Mesenchymal stem cell (in vitro differentiated cells and primary cell): ENCODE data around the gene GBX1.
A peak's percentile ranks its signal among the peaks of the same experiment; 100 is the strongest.

Experiments
- DNase-seq: peaks from one replicate; pipeline ENCODE4 v3.0.0-alpha.2; 2013
- H2AFZ ChIP-seq: one replicate; pipeline ENCODE4 v1.6.1; 2013; ENCODE audit warnings: low read depth, mild to moderate bottlenecking, control low read depth, inconsistent platforms, low read length, moderate library complexity
- H2AK5ac ChIP-seq: 2 replicates; pipeline ENCODE4 v1.6.1; 2013; ENCODE audit warnings: low read length, moderate library complexity, mild to moderate bottlenecking, inconsistent platforms; ENCODE audit not compliant: severe bottlenecking
- H2BK120ac ChIP-seq: one replicate; pipeline ENCODE4 v1.6.1; 2013; ENCODE audit warnings: low read depth, mild to moderate bottlenecking, inconsistent platforms, low read length, moderate library complexity
- H2BK12ac ChIP-seq, 2 experiments: one replicate each; pipeline ENCODE4 v1.6.1; 2013; ENCODE audit warnings: inconsistent platforms in 2 of 2, low read length in 2 of 2, mild to moderate bottlenecking in 2 of 2, moderate library complexity in 2 of 2, control low read depth in 1 of 2
- H2BK15ac ChIP-seq: one replicate; pipeline ENCODE4 v1.6.1; 2013; ENCODE audit warnings: mild to moderate bottlenecking, low read depth, inconsistent platforms; ENCODE audit not compliant: poor library complexity, severe bottlenecking
- H2BK5ac ChIP-seq: 2 replicates; pipeline ENCODE4 v1.6.1; 2013; ENCODE audit warnings: low read depth, mild to moderate bottlenecking, low read length, control low read depth, inconsistent platforms; ENCODE audit not compliant: poor library complexity, severe bottlenecking
- H3K14ac ChIP-seq, 2 experiments: one replicate each; pipeline ENCODE4 v1.6.1; 2013; ENCODE audit warnings: inconsistent platforms in 2 of 2, low read length in 2 of 2, control low read depth in 1 of 2, mild to moderate bottlenecking in 1 of 2, moderate library complexity in 1 of 2
- H3K18ac ChIP-seq, 2 experiments: one replicate each; pipeline ENCODE4 v1.6.1; 2013; ENCODE audit warnings: inconsistent platforms in 2 of 2, low read length in 2 of 2, control low read depth in 1 of 2, low read depth in 1 of 2, mild to moderate bottlenecking in 1 of 2
- H3K23ac ChIP-seq, 2 experiments: one replicate each; pipeline ENCODE4 v1.6.1; 2013; ENCODE audit warnings: inconsistent platforms in 2 of 2, low read length in 2 of 2, mild to moderate bottlenecking in 2 of 2, moderate library complexity in 2 of 2, control low read depth in 1 of 2
- H3K27ac ChIP-seq: 2 replicates; pipeline ENCODE4 v1.5.1; 2013; ENCODE audit warnings: mild to moderate bottlenecking, moderate library complexity, low read length, control low read depth, inconsistent platforms; ENCODE audit not compliant: poor library complexity, severe bottlenecking
- H3K27me3 ChIP-seq, 2 experiments: 2 replicates each; pipeline versions ENCODE4 v1.6.1 to v1.7.0; 2013; ENCODE audit warnings: low read length in 2 of 2, mild to moderate bottlenecking in 2 of 2, moderate library complexity in 2 of 2, control low read depth in 1 of 2, inconsistent platforms in 1 of 2; ENCODE audit not compliant: control insufficient read depth in 1 of 2, insufficient read depth in 1 of 2
- H3K36me3 ChIP-seq, 2 experiments: 2 replicates each; pipeline versions ENCODE4 v1.6.1 to v1.7.0; 2013; ENCODE audit warnings: low read length in 2 of 2, control low read depth in 1 of 2, inconsistent platforms in 1 of 2, low read depth in 1 of 2, mild to moderate bottlenecking in 1 of 2; ENCODE audit not compliant: insufficient read depth in 2 of 2, control insufficient read depth in 1 of 2
- H3K4ac ChIP-seq, 2 experiments: one replicate each; pipeline ENCODE4 v1.6.1; 2013; ENCODE audit warnings: inconsistent platforms in 2 of 2, low read length in 2 of 2, mild to moderate bottlenecking in 2 of 2, moderate library complexity in 2 of 2, control low read depth in 1 of 2, low read depth in 1 of 2
- H3K4me1 ChIP-seq: 2 replicates; pipeline ENCODE4 v1.6.1; 2013; ENCODE audit warnings: low read depth, low read length, control low read depth; ENCODE audit not compliant: control insufficient read depth, insufficient read depth
- H3K4me2 ChIP-seq: 2 replicates; pipeline ENCODE4 v1.6.1; 2013; ENCODE audit warnings: low read length, mild to moderate bottlenecking, inconsistent platforms; ENCODE audit not compliant: poor library complexity, severe bottlenecking
- H3K4me3 ChIP-seq, 2 experiments: 2 replicates each; pipeline versions ENCODE4 v1.5.1 to v1.7.0; 2013; ENCODE audit warnings: low read length in 2 of 2, mild to moderate bottlenecking in 2 of 2, control low read depth in 1 of 2, low read depth in 1 of 2; ENCODE audit not compliant: insufficient read depth in 1 of 2
- H3K79me1 ChIP-seq: replicated peaks from 2 replicates; pipeline ENCODE4 v1.6.1; 2013; ENCODE audit warnings: mild to moderate bottlenecking, control low read depth, low read length, inconsistent platforms; ENCODE audit not compliant: poor library complexity, severe bottlenecking
- H3K9ac ChIP-seq: 2 replicates; pipeline ENCODE4 v1.7.0; 2013; ENCODE audit warnings: mild to moderate bottlenecking, low read length, moderate library complexity
- H3K9me3 ChIP-seq: 2 replicates; pipeline ENCODE4 v1.7.0; 2013; ENCODE audit warnings: mild to moderate bottlenecking, low read length; ENCODE audit not compliant: control insufficient read depth
- H4K8ac ChIP-seq: one replicate; pipeline ENCODE4 v1.6.1; 2013; ENCODE audit warnings: inconsistent platforms, mild to moderate bottlenecking, low read length, moderate library complexity
- H4K91ac ChIP-seq: one replicate; pipeline ENCODE4 v1.6.1; 2013; ENCODE audit warnings: mild to moderate bottlenecking, low read length, inconsistent platforms
- WGBS: methylation state at CpG from one replicate; pipeline ENCODE4 v1.1.7; 2013; ENCODE audit warnings: mixed read lengths; 5-methylcytosine and 5-hydroxymethylcytosine counted together

GBX1 gene

DNA sequence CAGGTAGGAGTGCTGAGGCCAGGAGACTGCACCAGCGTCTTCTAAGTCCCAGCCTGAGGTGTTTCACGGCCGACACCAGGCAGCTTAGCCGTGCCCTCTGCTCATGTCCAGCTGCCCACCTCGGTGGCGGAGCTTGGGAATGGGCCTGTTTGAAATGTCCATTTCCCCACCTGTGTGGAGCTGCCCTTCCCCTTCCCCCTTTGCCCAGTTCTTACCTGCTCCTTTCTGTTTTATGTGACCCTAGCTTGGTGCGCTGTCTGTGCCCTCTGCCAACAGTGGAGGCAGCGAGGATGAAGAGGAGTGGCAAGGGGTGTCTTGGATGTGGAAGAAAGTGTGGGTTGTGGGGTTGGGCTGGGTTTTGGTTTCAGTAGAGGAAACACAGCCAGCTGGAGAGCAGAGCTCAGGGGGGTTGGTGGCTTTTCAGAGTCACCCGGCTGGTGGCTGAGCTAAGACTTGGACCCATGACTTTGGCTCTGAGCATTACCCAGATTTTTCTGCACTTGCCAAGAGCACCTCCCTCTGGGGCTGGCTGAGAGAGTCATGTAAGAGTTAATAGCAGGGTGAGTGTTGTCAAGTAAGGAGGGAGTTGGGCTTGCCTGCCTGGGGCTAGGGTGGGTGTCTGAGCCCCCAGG is 37.4 kb downstream of the GBX1 start:
- H3K9me3 ChIP-seq = no peaks in the 10 kb centered on the region
- 98% methylated on average over 9 of the region's 9 CpGs for WGBS
- no peak overlapping the region for H4K8ac ChIP-seq
- H3K79me1 ChIP-seq = peaks cover 43% of the 10 kb centered on the region
- H3K4me2 ChIP-seq = no peak overlapping the region
- no peak overlapping the region for H2BK12ac ChIP-seq
- H3K36me3 ChIP-seq = peaks cover 84 to 85% of the 10 kb centered on the region in 2 experiments
- no peak overlapping the region for H3K14ac ChIP-seq
- no peak overlapping the region for H2BK15ac ChIP-seq
- no peak overlapping the region for H3K27ac ChIP-seq
- H3K9ac ChIP-seq = no peak overlapping the region
- no peak overlapping the region for H3K23ac ChIP-seq
- no peaks in the 10 kb centered on the region for H3K27me3 ChIP-seq
- no peak overlapping the region for H3K4ac ChIP-seq
- H4K91ac ChIP-seq = no peak overlapping the region
- H2BK120ac ChIP-seq = no peak overlapping the region
- no peak for DNase-seq
- H3K18ac ChIP-seq = no peak overlapping the region
- no peak overlapping the region for H2BK5ac ChIP-seq
- H2AK5ac ChIP-seq = no peak overlapping the region
- peaks cover 17% of the 10 kb centered on the region for H3K4me1 ChIP-seq
- no peak overlapping the region for H3K4me3 ChIP-seq
- H2AFZ ChIP-seq = no peak overlapping the region

DNA sequence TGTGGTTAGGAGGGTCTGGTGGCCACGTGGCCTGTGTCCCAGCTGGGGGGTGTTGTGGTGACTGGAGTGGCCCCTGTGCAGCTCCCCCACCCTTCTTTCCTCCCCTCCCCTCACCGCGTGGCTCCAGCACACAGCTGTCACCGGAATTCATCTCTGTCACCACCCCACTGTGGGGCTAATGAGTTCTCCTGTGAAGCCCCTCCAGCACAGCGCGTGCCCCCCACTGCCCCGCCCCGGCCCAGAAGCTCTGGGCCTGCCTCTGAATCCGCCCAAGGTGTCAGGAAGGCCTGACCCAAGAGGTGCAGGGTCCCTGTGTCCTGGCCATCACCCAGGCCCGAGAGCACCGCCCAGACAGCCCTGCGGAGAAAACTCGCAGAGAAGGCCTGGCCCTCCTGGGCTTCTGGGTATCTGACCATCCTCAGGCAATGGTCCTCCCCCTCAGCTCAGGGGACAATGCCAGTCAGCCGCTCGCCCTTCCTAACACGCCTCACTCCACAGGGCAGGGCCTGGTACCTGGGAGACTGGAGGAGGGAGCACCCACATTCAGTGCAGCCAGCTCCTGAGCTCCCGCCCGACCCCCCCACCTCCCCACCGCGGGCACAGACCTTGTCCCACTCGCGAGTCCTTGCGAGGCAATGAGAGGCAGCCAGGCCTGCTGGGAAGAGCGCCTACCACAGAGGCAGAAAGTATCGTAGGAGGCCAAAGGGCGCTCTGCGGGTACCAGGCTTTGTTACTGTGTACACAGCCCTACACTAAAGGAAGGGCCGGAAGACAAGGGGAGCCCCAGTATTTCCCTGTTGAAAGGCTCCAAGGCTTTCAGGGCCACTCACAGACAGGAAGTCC is 38.2 kb downstream of the GBX1 start:
- H3K23ac ChIP-seq = no peak overlapping the region
- no peak overlapping the region for H2AK5ac ChIP-seq
- H3K36me3 ChIP-seq = peaks cover 84 to 85% of the 10 kb centered on the region in 2 experiments
- peak overlapping the region; percentile 25 for H4K91ac ChIP-seq
- H2AFZ ChIP-seq = no peak overlapping the region
- no peaks in the 10 kb centered on the region for H3K27me3 ChIP-seq
- no peak overlapping the region for H2BK5ac ChIP-seq
- no peak overlapping the region for H3K4me2 ChIP-seq
- H3K27ac ChIP-seq = no peak overlapping the region
- H2BK15ac ChIP-seq = no peak overlapping the region
- H3K4ac ChIP-seq = no peak overlapping the region
- DNase-seq = no peak
- no peak overlapping the region for H2BK12ac ChIP-seq
- WGBS = 96% methylated on average over 27 of the region's 28 CpGs
- H3K4me1 ChIP-seq = peaks cover 22% of the 10 kb centered on the region
- no peaks in the 10 kb centered on the region for H3K9me3 ChIP-seq
- H3K14ac ChIP-seq = no peak overlapping the region
- no peak overlapping the region for H3K18ac ChIP-seq
- H3K9ac ChIP-seq = no peak overlapping the region
- no peak overlapping the region for H4K8ac ChIP-seq
- no peak overlapping the region for H2BK120ac ChIP-seq
- H3K79me1 ChIP-seq = peaks cover 44% of the 10 kb centered on the region
- H3K4me3 ChIP-seq = no peak overlapping the region

DNA sequence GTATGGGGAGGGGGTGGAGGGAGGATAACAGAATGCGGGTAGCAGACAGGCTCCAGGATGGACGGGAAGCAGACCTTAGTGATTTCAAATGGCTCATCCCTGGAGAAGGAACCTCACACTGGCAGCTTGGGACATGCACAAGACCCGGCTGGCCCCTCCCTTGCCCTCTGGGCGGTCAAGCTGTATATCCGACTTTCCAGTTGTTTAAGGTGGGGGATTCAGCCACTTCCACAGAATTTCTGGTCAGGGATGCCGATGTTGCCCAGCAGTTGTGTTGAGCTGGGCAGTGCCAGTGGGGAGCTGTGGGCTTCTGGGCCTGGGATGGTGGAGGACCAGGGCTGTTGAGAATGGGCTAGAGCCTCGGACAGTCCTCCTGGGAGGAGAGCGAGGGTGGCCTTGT is 38.8 kb downstream of the GBX1 start:
- Histone ChIP-seq H2AFZ (no peak overlapping the region), H2BK120ac (no peak overlapping the region), H3K4ac (no peak overlapping the region), H2BK5ac (no peak overlapping the region), H3K23ac (no peak overlapping the region), H3K27me3 (no peaks in the 10 kb centered on the region), H3K14ac (no peak overlapping the region), H2BK15ac (no peak overlapping the region), H2AK5ac (no peak overlapping the region), H3K9ac (no peak overlapping the region), H3K9me3 (no peaks in the 10 kb centered on the region), H4K8ac (no peak overlapping the region), H3K18ac (no peak overlapping the region), H3K79me1 (peaks cover 47% of the 10 kb centered on the region), H3K27ac (no peak overlapping the region), H3K4me2 (no peak overlapping the region), H2BK12ac (no peak overlapping the region), H4K91ac (no peak overlapping the region), H3K4me3 (no peak overlapping the region), H3K36me3 (peaks cover 84 to 85% of the 10 kb centered on the region in 2 experiments), H3K4me1 (peaks cover 24% of the 10 kb centered on the region)
- DNase-seq = no peak
- 90% methylated on average over 6 of the region's 8 CpGs for WGBS

DNA sequence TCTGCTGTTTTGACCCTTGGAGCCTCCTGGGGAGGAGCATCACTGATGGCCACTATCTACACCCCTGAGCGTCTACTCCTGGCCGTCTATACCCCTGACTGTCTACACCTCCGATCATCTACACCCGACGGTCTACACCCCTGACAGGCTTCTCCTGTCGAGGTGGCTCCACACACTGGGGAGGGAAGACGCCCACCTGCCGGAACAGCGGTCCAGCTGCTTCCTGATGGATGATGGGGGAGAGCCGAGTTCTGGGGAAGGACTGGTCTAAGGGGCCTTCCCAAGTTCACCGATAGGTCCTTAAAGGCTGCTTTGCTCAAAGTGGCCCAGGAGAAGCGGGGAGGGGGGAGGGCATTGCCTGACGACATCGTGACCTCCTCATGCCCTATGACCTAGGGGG is 39.4 kb downstream of the GBX1 start:
- H4K8ac ChIP-seq = no peak overlapping the region
- no peak overlapping the region for H3K4me3 ChIP-seq
- no peaks in the 10 kb centered on the region for H3K27me3 ChIP-seq
- no peak overlapping the region for H3K4me2 ChIP-seq
- H3K4ac ChIP-seq = no peak overlapping the region
- H3K27ac ChIP-seq = no peak overlapping the region
- H2BK12ac ChIP-seq = no peak overlapping the region
- H4K91ac ChIP-seq = no peak overlapping the region
- no peak overlapping the region for H2AFZ ChIP-seq
- no peak overlapping the region for H3K14ac ChIP-seq
- no peak overlapping the region for H2BK15ac ChIP-seq
- DNase-seq = no peak
- WGBS = 92% methylated on average over 14 of the region's 14 CpGs
- H3K9ac ChIP-seq = no peak overlapping the region
- H3K18ac ChIP-seq = no peak overlapping the region
- no peak overlapping the region for H2AK5ac ChIP-seq
- no peak overlapping the region for H2BK5ac ChIP-seq
- H3K23ac ChIP-seq = no peak overlapping the region
- peaks cover 24% of the 10 kb centered on the region for H3K4me1 ChIP-seq
- no peak overlapping the region for H2BK120ac ChIP-seq
- no peaks in the 10 kb centered on the region for H3K9me3 ChIP-seq
- H3K79me1 ChIP-seq = peaks cover 52% of the 10 kb centered on the region
- peaks cover 85% of the 10 kb centered on the region in 2 experiments for H3K36me3 ChIP-seq
